K562 (cell line): ENCODE measurements around the gene NECTIN1. TPM values are rescaled to one million over a fixed set of nuclear protein-coding genes. Genes with fewer than 3 reads are reported as not detected.

Experiments used
- ATAC-seq: fragments of 200-7000 bp; cut with Tn5 transposase; 3 replicates; pipeline ENCODE4 v1.9.1; 2020; ENCODE audit warnings: moderate library complexity
- BruUV-seq: library from RNA; stranded (reverse); fragments of 400-500 nt; replicated peaks from 2 replicates; lab custom pipeline; 2021; lab: Mats Ljungman, UMichigan
- CTCF ChIA-PET: fragments of 300-600 bp; formaldehyde crosslinking; extraction: SDS; loops from one replicate; lab custom pipeline; 2021; ENCODE audit warnings: low intra/inter-chr PET ratio; lab: Yijun Ruan, JAX
- POLR2A ChIA-PET: fragments of 300-600, 350-650 bp; sonication (Branson Sonifier 250); formaldehyde crosslinking; extraction: SDS; loops from one replicate; lab custom pipeline; 2021; ENCODE audit warnings: antibody characterized with exemption, inconsistent platforms; lab: Yijun Ruan, JAX
- DNase-seq, 4 experiments: peaks; one replicate each; pipeline versions ENCODE4 v3.0.0 to v3.0.0-alpha.2; 2011 to 2018; ENCODE audit warnings: low spot score in 3 of 4, mixed read lengths in 3 of 4; ENCODE audit errors: extremely low read depth in 1 of 4
- FAIRE-seq: peaks from 2 replicates; lab custom pipeline; 2011; peaks lifted over from hg19 to GRCh38; lab: Jason Lieb, UNC
- H2AFZ ChIP-seq: 2 replicates; pipeline ENCODE4 v1.6.0; 2011; ENCODE audit warnings: low read depth, low read length, control low read depth, inconsistent platforms
- H3K27ac ChIP-seq: fragments of 200-600 bp; 3 replicates; pipeline ENCODE4 v1.8.0; 2011; ENCODE audit warnings: low read depth, mild to moderate bottlenecking, control low read depth, inconsistent platforms, low read length, moderate library complexity, mixed read lengths; ENCODE audit errors: extremely low read depth
- H3K27me3 ChIP-seq, 2 experiments: fragments of 300-600 bp in 1 of 2; 2 replicates in 1 of 2; 3 replicates in 1 of 2; pipeline versions ENCODE4 v1.6.0 to v1.8.0; 2011; ENCODE audit warnings: inconsistent platforms in 2 of 2, low read length in 2 of 2, mild to moderate bottlenecking in 1 of 2, mixed read lengths in 1 of 2, moderate library complexity in 1 of 2; ENCODE audit not compliant: control insufficient read depth in 2 of 2, insufficient read depth in 2 of 2
- H3K36me3 ChIP-seq: fragments of 300-600 bp; 3 replicates; pipeline ENCODE4 v1.8.0; 2011; ENCODE audit warnings: mild to moderate bottlenecking, low read length, inconsistent platforms; ENCODE audit not compliant: control insufficient read depth, insufficient read depth
- H3K4me1 ChIP-seq, 2 experiments: fragments of 200-600 bp in 1 of 2; replicated peaks in 1 of 2; 2 replicates in 1 of 2; 3 replicates in 1 of 2; pipeline versions ENCODE4 v1.5.1 to v1.8.0; 2011; ENCODE audit warnings: inconsistent platforms in 2 of 2, low read length in 2 of 2, mild to moderate bottlenecking in 1 of 2, mixed read lengths in 1 of 2, moderate library complexity in 1 of 2; ENCODE audit not compliant: control insufficient read depth in 2 of 2, insufficient read depth in 2 of 2
- H3K4me2 ChIP-seq: 2 replicates; pipeline ENCODE4 v1.6.1; 2011; ENCODE audit warnings: low read length, control low read depth, inconsistent platforms, mixed read lengths; ENCODE audit not compliant: insufficient read depth
- H3K4me3 ChIP-seq: fragments of 200-600 bp; sonication (generic), shearing (Covaris generic); 2 replicates; pipeline ENCODE4 v1.5.1; 2016; ENCODE audit warnings: control low read depth, inconsistent platforms
- H3K79me2 ChIP-seq: fragments of 200-600 bp; 3 replicates; pipeline ENCODE4 v1.8.0; 2011; ENCODE audit warnings: low read length, inconsistent platforms; ENCODE audit not compliant: control insufficient read depth, insufficient read depth
- H3K9ac ChIP-seq, 2 experiments: 2 replicates each; pipeline versions ENCODE4 v1.6.0 to v1.6.1; 2011; ENCODE audit warnings: low read depth in 2 of 2, low read length in 2 of 2, control low read depth in 1 of 2, inconsistent platforms in 1 of 2, mild to moderate bottlenecking in 1 of 2, mixed read lengths in 1 of 2; ENCODE audit not compliant: insufficient read depth in 1 of 2
- H3K9me1 ChIP-seq: one replicate; pipeline ENCODE4 v1.6.0; 2011; ENCODE audit warnings: inconsistent platforms, mild to moderate bottlenecking, low read length, moderate library complexity; ENCODE audit not compliant: control insufficient read depth, insufficient read depth
- H3K9me3 ChIP-seq: replicated peaks from 2 replicates; pipeline ENCODE4 v1.5.1; 2011; ENCODE audit warnings: low read depth, low read length, inconsistent platforms; ENCODE audit not compliant: control insufficient read depth, insufficient read depth
- H4K20me1 ChIP-seq: replicated peaks from 2 replicates; pipeline ENCODE4 v1.6.1; 2011; ENCODE audit warnings: low read length, inconsistent platforms, mixed read lengths; ENCODE audit not compliant: control insufficient read depth, insufficient read depth
- ASH1L ChIP-seq: fragments of 450-650 bp; IDR thresholded peaks from 2 replicates; pipeline ENCODE4 v1.6.1; 2018; ENCODE audit warnings: borderline replicate concordance, mild to moderate bottlenecking, low read depth; ENCODE audit not compliant: partially characterized antibody
- FOXK1 ChIP-seq: sonication (generic); formaldehyde crosslinking; IDR thresholded peaks from 2 replicates; pipeline ENCODE4 v1.8.0; 2022; ENCODE audit warnings: missing genetic modification reagents, mild to moderate bottlenecking, borderline replicate concordance
- KHSRP ChIP-seq: fragments of 450-650 bp; IDR thresholded peaks from 2 replicates; pipeline ENCODE4 v1.6.1; 2017
- NFIC ChIP-seq: fragments of 450-650 bp; IDR thresholded peaks from 2 replicates; pipeline ENCODE4 v1.6.1; 2017; ENCODE audit warnings: mild to moderate bottlenecking, inconsistent platforms
- PYGO2 ChIP-seq: fragments of 450-650 bp; IDR thresholded peaks from 2 replicates; pipeline ENCODE4 v1.6.1; 2016; ENCODE audit warnings: mild to moderate bottlenecking, missing genetic modification characterization, moderate library complexity, missing compliant biosample characterization
- RBM15 ChIP-seq: fragments of 200-400 bp; formaldehyde crosslinking; IDR thresholded peaks from 2 replicates; pipeline ENCODE4 v1.6.1; 2018; ENCODE audit warnings: mild to moderate bottlenecking, low read length, moderate library complexity; ENCODE audit not compliant: insufficient read depth
- SIX5 ChIP-seq, 2 experiments: IDR thresholded peaks; 2 replicates each; pipeline ENCODE4 v1.6.1; 2011; ENCODE audit warnings: low read length in 2 of 2, borderline replicate concordance in 1 of 2, low read depth in 1 of 2, mild to moderate bottlenecking in 1 of 2, moderate library complexity in 1 of 2; ENCODE audit not compliant: insufficient read depth in 1 of 2
- ZNF12 ChIP-seq: sonication (generic); formaldehyde crosslinking; IDR thresholded peaks from 2 replicates; pipeline ENCODE4 v1.4.0; 2020; ENCODE audit warnings: mild to moderate bottlenecking, missing genetic modification reagents
- ZNF134 ChIP-seq: fragments of 250-450 bp; sonication (Bioruptor Pico); conservative IDR thresholded peaks from 2 replicates; pipeline ENCODE4 v1.4.0; 2020
- WGBS: fragments of 100-300 bp; shearing (Covaris generic); methylation state at CpG from one replicate; pipeline ENCODE4 v1.1.6; 2016; ENCODE audit warnings: low coverage, mixed read lengths; ENCODE audit not compliant: insufficient coverage; ENCODE audit errors: missing lambda C conversion rate; 5-methylcytosine and 5-hydroxymethylcytosine counted together
- in situ Hi-C: fragments of 300-500 bp; cut with MboI; formaldehyde crosslinking; loops from 4 replicates; pipeline ENCODE4 v1.15.0; 2018; ENCODE audit warnings: inconsistent platforms, mixed read lengths
- intact Hi-C: fragments of 100-400 bp; cut with micrococcal nuclease; formaldehyde crosslinking; loops from 2 replicates; pipeline ENCODE4 v1.14.2; 2022
- polyA plus RNA-seq, 8 experiments: library from polyadenylated mRNA; depleted of rRNA in 4 of 8; stranded (reverse) in 5 of 8; unstranded in 3 of 8; fragments of >200 nt; fragmentation: Nextera tagmentation in 2 of 8; fragmentation: Illumina TruSeq in 1 of 8; extraction: Ambion mirVana in 2 of 8; extraction: Trizol in 1 of 8; gene quantifications; 2 replicates each; pipeline versions ENCODE4 v1.2.1 to v1.2.3, GENCODE V29; 2011 to 2014; ENCODE audit warnings: inconsistent platforms in 1 of 8, missing spikeins in 1 of 8
- total RNA-seq, 7 experiments: library from RNA; depleted of rRNA in 6 of 7; stranded (reverse); fragments of >200 nt in 6 of 7; fragmentation: Illumina TruSeq in 2 of 7; extraction: Trizol in 2 of 7; gene quantifications; 2 replicates each; pipeline versions ENCODE4 v1.2.1 to v1.2.3, GENCODE V29; 2011 to 2021; ENCODE audit warnings: low replicate concordance in 1 of 7
- TF ChIP-seq, protein P1 (sequence below), 2 experiments: fragments of 450-650 bp; IDR thresholded peaks; 2 replicates each; pipeline ENCODE4 v1.6.1; 2018; ENCODE audit warnings: mild to moderate bottlenecking in 2 of 2, low read depth in 1 of 2; ENCODE audit not compliant: partially characterized antibody in 2 of 2
- TF ChIP-seq, protein P2 (sequence below): fragments of 250-450 bp; sonication (Bioruptor Pico); IDR thresholded peaks from 2 replicates; pipeline ENCODE4 v1.9.0; 2021; ENCODE audit warnings: mild to moderate bottlenecking, inconsistent platforms
- TF ChIP-seq, protein P3 (sequence below): sonication (generic); formaldehyde crosslinking; IDR thresholded peaks from 2 replicates; pipeline ENCODE4 v1.8.0; 2022; ENCODE audit warnings: missing genetic modification reagents, mild to moderate bottlenecking, borderline replicate concordance

The NECTIN1 gene
- total and polyA plus RNA-seq, 9 of the 15 experiments (the other 6 are each of a cell fraction or from before 2014, with no cell fraction given), result 0.09 to 0.53 (median 0.23) TPM; not detected in 2

DNA sequence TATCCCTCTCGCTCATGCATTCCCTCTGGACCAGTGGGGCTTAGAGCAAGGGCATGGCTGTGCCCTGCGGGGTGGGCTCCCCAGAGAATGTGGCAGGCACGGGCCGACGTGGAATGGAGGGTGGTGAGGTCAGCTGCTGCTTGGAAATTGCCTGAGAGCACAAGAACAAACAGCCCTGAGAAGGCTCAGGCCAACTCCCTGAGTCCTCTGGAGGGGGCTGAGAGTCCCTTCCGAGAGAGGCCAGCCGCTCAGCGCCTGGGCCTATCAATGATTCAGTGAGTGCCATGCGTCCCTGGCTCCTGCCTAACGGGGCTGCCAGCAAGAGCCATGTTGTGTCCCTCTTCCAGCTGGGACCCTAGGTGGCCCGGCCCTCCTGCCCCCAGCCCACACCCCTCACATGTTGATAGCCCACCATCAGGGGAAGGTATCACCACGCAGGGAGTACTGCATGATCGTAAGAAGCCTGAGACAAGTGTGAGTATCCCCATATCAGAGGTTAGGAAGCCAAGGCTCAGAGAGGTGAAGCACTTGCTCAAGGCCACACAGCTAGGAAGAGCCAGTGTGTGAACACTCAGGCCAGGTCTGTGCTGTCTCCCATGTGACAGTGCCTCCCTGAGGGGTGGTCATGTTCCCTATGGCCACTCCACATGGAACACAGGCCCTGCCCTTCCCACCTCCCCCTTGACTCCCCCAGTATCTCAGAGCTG lies 55.8 kb downstream of the NECTIN1 start:
- no peak for ATAC-seq
- intact Hi-C loops (no loop called here), in situ Hi-C loops (loop anchor here (25.0 kb wide), 1 partner anchor 439 kb away; no protein-coding TSS in a partner anchor)
- H4K20me1 ChIP-seq, result no peaks in the 10 kb centered on the region; the same call in 1 of the 2 replicates
- no peaks in the 10 kb centered on the region; the same call in 1 of the 2 replicates for H3K9me3 ChIP-seq
- H3K4me3 ChIP-seq, result no peak overlapping the region
- no peaks in the 10 kb centered on the region for H3K36me3 ChIP-seq
- ChIA-PET POLR2A (interaction anchor here (0.6 to 1.0 kb wide), 3 partner anchors 8 to 56 kb away, joined by 3 to 4 read pairs (median 3); no protein-coding TSS in a partner anchor), CTCF (interaction anchor here (1.0 kb wide), 1 partner anchor 56 kb away, joined by 5 read pairs; the partner anchor contains the start of gene NECTIN1)
- H3K4me1 ChIP-seq, result no peaks in the 10 kb centered on the region
- H3K27ac ChIP-seq, result no peak overlapping the region
- no peaks in the 10 kb centered on the region for H3K9me1 ChIP-seq
- H3K27me3 ChIP-seq, result peaks cover 2 to 39% of the 10 kb centered on the region in 2 experiments
- WGBS, result 2% methylated on average over 13 of the region's 13 CpGs
- no peak overlapping the region for H2AFZ ChIP-seq
- no peak for DNase-seq
- no peak overlapping the region for H3K9ac ChIP-seq
- no peak for FAIRE-seq
- BruUV-seq, result no TSS peak
- H3K79me2 ChIP-seq, result no peaks in the 10 kb centered on the region
- H3K4me2 ChIP-seq, result no peak overlapping the region
- TF ChIP-seq FOXK1 (CRISPR knock-in tag) (no peak), KHSRP (no peak), NFIC (no peak), SIX5 (IDR thresholded peaks at IDR 0.05; ENCODE audit: borderline replicate concordance in 1 of 2, insufficient read depth in 1 of 2, low read depth in 1 of 2, low read length in 2 of 2) (no peak), ZNF12 (CRISPR knock-in tag) (no peak), ASH1L (no peak), ZNF134 (CRISPR knock-in tag) (no peak), RBM15 (no peak), PYGO2 (tag) (no peak)
- TF ChIP-seq, protein P1, sequence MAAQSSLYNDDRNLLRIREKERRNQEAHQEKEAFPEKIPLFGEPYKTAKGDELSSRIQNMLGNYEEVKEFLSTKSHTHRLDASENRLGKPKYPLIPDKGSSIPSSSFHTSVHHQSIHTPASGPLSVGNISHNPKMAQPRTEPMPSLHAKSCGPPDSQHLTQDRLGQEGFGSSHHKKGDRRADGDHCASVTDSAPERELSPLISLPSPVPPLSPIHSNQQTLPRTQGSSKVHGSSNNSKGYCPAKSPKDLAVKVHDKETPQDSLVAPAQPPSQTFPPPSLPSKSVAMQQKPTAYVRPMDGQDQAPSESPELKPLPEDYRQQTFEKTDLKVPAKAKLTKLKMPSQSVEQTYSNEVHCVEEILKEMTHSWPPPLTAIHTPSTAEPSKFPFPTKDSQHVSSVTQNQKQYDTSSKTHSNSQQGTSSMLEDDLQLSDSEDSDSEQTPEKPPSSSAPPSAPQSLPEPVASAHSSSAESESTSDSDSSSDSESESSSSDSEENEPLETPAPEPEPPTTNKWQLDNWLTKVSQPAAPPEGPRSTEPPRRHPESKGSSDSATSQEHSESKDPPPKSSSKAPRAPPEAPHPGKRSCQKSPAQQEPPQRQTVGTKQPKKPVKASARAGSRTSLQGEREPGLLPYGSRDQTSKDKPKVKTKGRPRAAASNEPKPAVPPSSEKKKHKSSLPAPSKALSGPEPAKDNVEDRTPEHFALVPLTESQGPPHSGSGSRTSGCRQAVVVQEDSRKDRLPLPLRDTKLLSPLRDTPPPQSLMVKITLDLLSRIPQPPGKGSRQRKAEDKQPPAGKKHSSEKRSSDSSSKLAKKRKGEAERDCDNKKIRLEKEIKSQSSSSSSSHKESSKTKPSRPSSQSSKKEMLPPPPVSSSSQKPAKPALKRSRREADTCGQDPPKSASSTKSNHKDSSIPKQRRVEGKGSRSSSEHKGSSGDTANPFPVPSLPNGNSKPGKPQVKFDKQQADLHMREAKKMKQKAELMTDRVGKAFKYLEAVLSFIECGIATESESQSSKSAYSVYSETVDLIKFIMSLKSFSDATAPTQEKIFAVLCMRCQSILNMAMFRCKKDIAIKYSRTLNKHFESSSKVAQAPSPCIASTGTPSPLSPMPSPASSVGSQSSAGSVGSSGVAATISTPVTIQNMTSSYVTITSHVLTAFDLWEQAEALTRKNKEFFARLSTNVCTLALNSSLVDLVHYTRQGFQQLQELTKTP (IDR thresholded peaks at IDR 0.05; ENCODE audit: low read depth in 1 of 2, partially characterized antibody in 2 of 2), result no peak
- TF ChIP-seq, protein P2, sequence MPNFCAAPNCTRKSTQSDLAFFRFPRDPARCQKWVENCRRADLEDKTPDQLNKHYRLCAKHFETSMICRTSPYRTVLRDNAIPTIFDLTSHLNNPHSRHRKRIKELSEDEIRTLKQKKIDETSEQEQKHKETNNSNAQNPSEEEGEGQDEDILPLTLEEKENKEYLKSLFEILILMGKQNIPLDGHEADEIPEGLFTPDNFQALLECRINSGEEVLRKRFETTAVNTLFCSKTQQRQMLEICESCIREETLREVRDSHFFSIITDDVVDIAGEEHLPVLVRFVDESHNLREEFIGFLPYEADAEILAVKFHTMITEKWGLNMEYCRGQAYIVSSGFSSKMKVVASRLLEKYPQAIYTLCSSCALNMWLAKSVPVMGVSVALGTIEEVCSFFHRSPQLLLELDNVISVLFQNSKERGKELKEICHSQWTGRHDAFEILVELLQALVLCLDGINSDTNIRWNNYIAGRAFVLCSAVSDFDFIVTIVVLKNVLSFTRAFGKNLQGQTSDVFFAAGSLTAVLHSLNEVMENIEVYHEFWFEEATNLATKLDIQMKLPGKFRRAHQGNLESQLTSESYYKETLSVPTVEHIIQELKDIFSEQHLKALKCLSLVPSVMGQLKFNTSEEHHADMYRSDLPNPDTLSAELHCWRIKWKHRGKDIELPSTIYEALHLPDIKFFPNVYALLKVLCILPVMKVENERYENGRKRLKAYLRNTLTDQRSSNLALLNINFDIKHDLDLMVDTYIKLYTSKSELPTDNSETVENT (CRISPR knock-in tag), result no peak
- TF ChIP-seq, protein P3, sequence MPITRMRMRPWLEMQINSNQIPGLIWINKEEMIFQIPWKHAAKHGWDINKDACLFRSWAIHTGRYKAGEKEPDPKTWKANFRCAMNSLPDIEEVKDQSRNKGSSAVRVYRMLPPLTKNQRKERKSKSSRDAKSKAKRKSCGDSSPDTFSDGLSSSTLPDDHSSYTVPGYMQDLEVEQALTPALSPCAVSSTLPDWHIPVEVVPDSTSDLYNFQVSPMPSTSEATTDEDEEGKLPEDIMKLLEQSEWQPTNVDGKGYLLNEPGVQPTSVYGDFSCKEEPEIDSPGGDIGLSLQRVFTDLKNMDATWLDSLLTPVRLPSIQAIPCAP (CRISPR knock-in tag), result no peak
